ENCODE measurements around the gene CDH12. TPM values are rescaled to one million over a fixed set of nuclear protein-coding genes. Genes with fewer than 3 reads are reported as not detected.
A peak's percentile ranks its signal among the peaks of the same experiment; 100 is the strongest.

CDH12 gene
- total and polyA plus RNA-seq, 10 of the 15 experiments (the other 5 are each of a cell fraction or from before 2014, with no cell fraction given): 0.03 to 0.16 TPM; not detected in 8

GRCh38 chr5:22591461-22591860 lies 261.7 kb downstream of the CDH12 start:
- no TSS peak for BruUV-seq (replicated peaks)
- FAIRE-seq (no peak), ATAC-seq (peak; percentile 71), DNase-seq (ENCODE audit: low read depth, low spot score) (no peak)
- Histone ChIP-seq H3K4me3 (no peak overlapping the region), H4K20me1 (ENCODE audit: control insufficient read depth, insufficient read depth) (no peaks in the 10 kb centered on the region), H3K9ac (ENCODE audit: control insufficient read depth, insufficient read depth, low read length) (no peak overlapping the region), H2AFZ (ENCODE audit: control insufficient read depth, low read depth, low read length) (no peak overlapping the region), H3K36me3 (ENCODE audit: control insufficient read depth in 2 of 2, insufficient read depth in 2 of 2, low read length in 1 of 2) (no peaks in the 10 kb centered on the region), H3K27me3 (replicated peaks in 1 of 2; ENCODE audit: control insufficient read depth in 2 of 2, insufficient read depth in 2 of 2, low read length in 1 of 2) (no peaks in the 10 kb centered on the region), H3K27ac (ENCODE audit: control insufficient read depth, insufficient read depth) (no peak overlapping the region), H3K79me2 (ENCODE audit: control insufficient read depth, insufficient read depth, low read length) (no peaks in the 10 kb centered on the region), H3K4me1 (ENCODE audit: control insufficient read depth, insufficient read depth, low read length) (no peaks in the 10 kb centered on the region), H3K4me2 (ENCODE audit: control insufficient read depth, insufficient read depth) (no peak overlapping the region), H3K9me3 (replicated peaks; ENCODE audit: control insufficient read depth, insufficient read depth, low read length) (no peaks in the 10 kb centered on the region)
- intact Hi-C loops (cut with micrococcal nuclease; ENCODE audit: unreplicated experiment) (no loop called here), in situ Hi-C loops (cut with MboI) (no loop called here)
- ChIA-PET SMC1A (ENCODE audit: uncharacterized antibody, unreplicated experiment) (interaction anchor here (1.0 kb wide), 2 partner anchors 10 to 133 kb away, joined by 3 read pairs; no protein-coding TSS in a partner anchor), POLR2A (no interaction called here), RAD21 (ENCODE audit: unreplicated experiment) (no interaction called here), CTCF (interaction anchor here (1.2 to 1.5 kb wide), 2 partner anchors 10 to 121 kb away, joined by 3 to 4 read pairs; no protein-coding TSS in a partner anchor)
- TF ChIP-seq GABPA (IDR thresholded peaks at IDR 0.05; ENCODE audit: low read depth) (0 out of 2 replicates have a peak, but pooled peaks have one; percentile 13), CHD2 (IDR thresholded peaks at IDR 0.05; ENCODE audit: borderline replicate concordance, low read depth, low read length) (no peak), ZSCAN29 (IDR thresholded peaks at IDR 0.05) (no peak), WRNIP1 (IDR thresholded peaks at IDR 0.05; ENCODE audit: borderline replicate concordance, low read depth, low read length) (no peak), LARP7 (IDR thresholded peaks at IDR 0.05) (no peak), NR2C1 (IDR thresholded peaks at IDR 0.05) (no peak), IKZF1 (conservative IDR thresholded peaks at IDR 0.05) (no peak), JUND (IDR thresholded peaks at IDR 0.05; ENCODE audit: low read depth, low read length) (no peak), JUNB (IDR thresholded peaks at IDR 0.05) (peak; percentile 76), EED (IDR thresholded peaks at IDR 0.05; ENCODE audit: low read depth) (peak; percentile 50; the same call in 1 of the 2 replicates), ATF2 (IDR thresholded peaks at IDR 0.05; ENCODE audit: low read length) (peak; percentile 37; the same call in 1 of the 2 replicates), NFIC (IDR thresholded peaks at IDR 0.05; ENCODE audit: low read depth, low read length) (peak; percentile 71; the same call in 1 of the 2 replicates), IRF4 (IDR thresholded peaks at IDR 0.05; ENCODE audit: low read depth, low read length) (0 out of 2 replicates have a peak, but pooled peaks have one; percentile 22), KAT2A (conservative IDR thresholded peaks at IDR 0.05; ENCODE audit: control insufficient read depth, low read depth, low read length) (no peak), PML (IDR thresholded peaks at IDR 0.05; ENCODE audit: low read length) (no peak), HDAC6 (IDR thresholded peaks at IDR 0.05; ENCODE audit: unreplicated experiment) (no peak), ATF7 (IDR thresholded peaks at IDR 0.05; ENCODE audit: low read depth) (no peak), ZBTB11 (CRISPR knock-in tag; IDR thresholded peaks at IDR 0.05) (no peak)

Data from GM12878 (cell line).